Measurements from ENCODE around the gene RNF224. TPM values are rescaled to one million over a fixed set of nuclear protein-coding genes. Genes with fewer than 3 reads are reported as not detected.

Gene RNF224
- total RNA-seq, 1 experiment from 2014 or later = 0.16 TPM

GRCh38 chr9:137198051-137198901 is 29.0 kb upstream of the RNF224 start:
- intact Hi-C loops (cut with micrococcal nuclease) = no loop called here
- no TSS peak for BruUV-seq (replicated peaks)
- no peaks in the 10 kb centered on the region for H3K9me3 Mint-ChIP-seq (ENCODE audit: unreplicated experiment)
- DNase-seq (ENCODE audit: unreplicated experiment) = peak; percentile 53
- CTCF ChIA-PET = interaction anchor here (0.5 to 1.3 kb wide), 6 partner anchors 25 to 138 kb away, joined by 3 to 7 read pairs (median 3); no protein-coding TSS in a partner anchor
- H3K4me1 Mint-ChIP-seq (ENCODE audit: insufficient read depth, unreplicated experiment) = peaks cover 18% of the 10 kb centered on the region
- POLR2A ChIA-PET = interaction anchor here (0.6 to 3.6 kb wide), 6 partner anchors 10 to 425 kb away, joined by 3 to 43 read pairs (median 10); partner anchors contain the start of genes ANAPC2, CYSRT1, RNF224 and SSNA1
- H3K27ac Mint-ChIP-seq (ENCODE audit: low read depth, unreplicated experiment) = no peak overlapping the region
- no peaks in the 10 kb centered on the region for H3K27me3 Mint-ChIP-seq (ENCODE audit: insufficient read depth, unreplicated experiment)
- H3K36me3 Mint-ChIP-seq (ENCODE audit: insufficient read depth, unreplicated experiment) = peaks cover 8% of the 10 kb centered on the region
- peak overlapping the region; percentile 76 for H3K4me3 Mint-ChIP-seq (ENCODE audit: unreplicated experiment)
- TF ChIP-seq CTCF (IDR thresholded peaks at IDR 0.05; ENCODE audit: unreplicated experiment) = no peak

- Mint-ChIP-seq H3K36me3 (ENCODE audit: insufficient read depth, unreplicated experiment) (peaks cover 8% of the 10 kb centered on the region), H3K4me3 (ENCODE audit: unreplicated experiment) (peak overlapping the region; percentile 76)
- POLR2A ChIA-PET = interaction anchor here (1.5 to 3.6 kb wide), 4 partner anchors 10 to 69 kb away, joined by 5 to 43 read pairs (median 22); partner anchors contain the start of genes ANAPC2, CYSRT1, RNF224 and SSNA1
These were observed 28.4 kb upstream of the RNF224 start for GRCh38 chr9:137198902-137199283.

GRCh38 chr9:137199411-137200121 is 27.7 kb upstream of the RNF224 start:
- H3K27me3 Mint-ChIP-seq (ENCODE audit: insufficient read depth, unreplicated experiment) = no peaks in the 10 kb centered on the region
- no peak for DNase-seq (ENCODE audit: unreplicated experiment)
- H3K36me3 Mint-ChIP-seq (ENCODE audit: insufficient read depth, unreplicated experiment) = peaks cover 8% of the 10 kb centered on the region
- no TSS peak for BruUV-seq (replicated peaks)
- H3K4me1 Mint-ChIP-seq (ENCODE audit: insufficient read depth, unreplicated experiment) = peaks cover 18% of the 10 kb centered on the region
- no peak overlapping the region for H3K27ac Mint-ChIP-seq (ENCODE audit: low read depth, unreplicated experiment)
- H3K4me3 Mint-ChIP-seq (ENCODE audit: unreplicated experiment) = peak overlapping the region; percentile 76
- TF ChIP-seq CTCF (IDR thresholded peaks at IDR 0.05; ENCODE audit: unreplicated experiment) = no peak
- H3K9me3 Mint-ChIP-seq (ENCODE audit: unreplicated experiment) = no peaks in the 10 kb centered on the region
- ChIA-PET POLR2A (interaction anchor here (1.5 to 3.6 kb wide), 4 partner anchors 11 to 70 kb away, joined by 5 to 43 read pairs (median 22); partner anchors contain the start of genes ANAPC2, CYSRT1, RNF224 and SSNA1), CTCF (interaction anchor here (0.6 to 1.3 kb wide), 4 partner anchors 17 to 711 kb away, joined by 3 to 7 read pairs (median 5); no protein-coding TSS in a partner anchor)
- intact Hi-C loops (cut with micrococcal nuclease) = no loop called here

More at GRCh38 chr9:137198902-137199283, 28.4 kb upstream of the RNF224 start:
- no peaks in the 10 kb centered on the region for H3K27me3 Mint-ChIP-seq (ENCODE audit: insufficient read depth, unreplicated experiment)
- H3K4me1 Mint-ChIP-seq (ENCODE audit: insufficient read depth, unreplicated experiment) = peaks cover 18% of the 10 kb centered on the region
- no peak for TF ChIP-seq CTCF (IDR thresholded peaks at IDR 0.05; ENCODE audit: unreplicated experiment)
- no peak overlapping the region for H3K27ac Mint-ChIP-seq (ENCODE audit: low read depth, unreplicated experiment)
- intact Hi-C loops (cut with micrococcal nuclease) = no loop called here
- no peak for DNase-seq (ENCODE audit: unreplicated experiment)
- CTCF ChIA-PET = interaction anchor here (0.6 to 1.3 kb wide), 5 partner anchors 18 to 711 kb away, joined by 3 to 7 read pairs (median 4); no protein-coding TSS in a partner anchor
- BruUV-seq (replicated peaks) = no TSS peak
- H3K9me3 Mint-ChIP-seq (ENCODE audit: unreplicated experiment) = no peaks in the 10 kb centered on the region
